K562 (cell line): ENCODE measurements around the gene IRF5. TPM values are rescaled to one million over a fixed set of nuclear protein-coding genes. Genes with fewer than 3 reads are reported as not detected.

ENCODE experiments used
- ATAC-seq: fragments of 200-7000 bp; cut with Tn5 transposase; 3 replicates; pipeline ENCODE4 v1.9.1; 2020; ENCODE audit warnings: moderate library complexity
- BruUV-seq: library from RNA; stranded (reverse); fragments of 400-500 nt; replicated peaks from 2 replicates; lab custom pipeline; 2021; lab: Mats Ljungman, UMichigan
- CTCF ChIA-PET: fragments of 300-600 bp; formaldehyde crosslinking; extraction: SDS; loops from one replicate; lab custom pipeline; 2021; ENCODE audit warnings: low intra/inter-chr PET ratio; lab: Yijun Ruan, JAX
- POLR2A ChIA-PET: fragments of 300-600, 350-650 bp; sonication (Branson Sonifier 250); formaldehyde crosslinking; extraction: SDS; loops from one replicate; lab custom pipeline; 2021; ENCODE audit warnings: antibody characterized with exemption, inconsistent platforms; lab: Yijun Ruan, JAX
- DNase-seq, 4 experiments: peaks; one replicate each; pipeline versions ENCODE4 v3.0.0 to v3.0.0-alpha.2; 2011 to 2018; ENCODE audit warnings: low spot score in 3 of 4, mixed read lengths in 3 of 4; ENCODE audit errors: extremely low read depth in 1 of 4
- FAIRE-seq: peaks from 2 replicates; lab custom pipeline; 2011; peaks lifted over from hg19 to GRCh38; lab: Jason Lieb, UNC
- H2AFZ ChIP-seq: 2 replicates; pipeline ENCODE4 v1.6.0; 2011; ENCODE audit warnings: low read depth, low read length, control low read depth, inconsistent platforms
- H3K27ac ChIP-seq: fragments of 200-600 bp; 3 replicates; pipeline ENCODE4 v1.8.0; 2011; ENCODE audit warnings: low read depth, mild to moderate bottlenecking, control low read depth, inconsistent platforms, low read length, moderate library complexity, mixed read lengths; ENCODE audit errors: extremely low read depth
- H3K27me3 ChIP-seq, 2 experiments: fragments of 300-600 bp in 1 of 2; 2 replicates in 1 of 2; 3 replicates in 1 of 2; pipeline versions ENCODE4 v1.6.0 to v1.8.0; 2011; ENCODE audit warnings: inconsistent platforms in 2 of 2, low read length in 2 of 2, mild to moderate bottlenecking in 1 of 2, mixed read lengths in 1 of 2, moderate library complexity in 1 of 2; ENCODE audit not compliant: control insufficient read depth in 2 of 2, insufficient read depth in 2 of 2
- H3K36me3 ChIP-seq: fragments of 300-600 bp; 3 replicates; pipeline ENCODE4 v1.8.0; 2011; ENCODE audit warnings: mild to moderate bottlenecking, low read length, inconsistent platforms; ENCODE audit not compliant: control insufficient read depth, insufficient read depth
- H3K4me1 ChIP-seq, 2 experiments: fragments of 200-600 bp in 1 of 2; replicated peaks in 1 of 2; 2 replicates in 1 of 2; 3 replicates in 1 of 2; pipeline versions ENCODE4 v1.5.1 to v1.8.0; 2011; ENCODE audit warnings: inconsistent platforms in 2 of 2, low read length in 2 of 2, mild to moderate bottlenecking in 1 of 2, mixed read lengths in 1 of 2, moderate library complexity in 1 of 2; ENCODE audit not compliant: control insufficient read depth in 2 of 2, insufficient read depth in 2 of 2
- H3K4me2 ChIP-seq: 2 replicates; pipeline ENCODE4 v1.6.1; 2011; ENCODE audit warnings: low read length, control low read depth, inconsistent platforms, mixed read lengths; ENCODE audit not compliant: insufficient read depth
- H3K4me3 ChIP-seq: fragments of 200-600 bp; sonication (generic), shearing (Covaris generic); 2 replicates; pipeline ENCODE4 v1.5.1; 2016; ENCODE audit warnings: control low read depth, inconsistent platforms
- H3K79me2 ChIP-seq: fragments of 200-600 bp; 3 replicates; pipeline ENCODE4 v1.8.0; 2011; ENCODE audit warnings: low read length, inconsistent platforms; ENCODE audit not compliant: control insufficient read depth, insufficient read depth
- H3K9ac ChIP-seq, 2 experiments: 2 replicates each; pipeline versions ENCODE4 v1.6.0 to v1.6.1; 2011; ENCODE audit warnings: low read depth in 2 of 2, low read length in 2 of 2, control low read depth in 1 of 2, inconsistent platforms in 1 of 2, mild to moderate bottlenecking in 1 of 2, mixed read lengths in 1 of 2; ENCODE audit not compliant: insufficient read depth in 1 of 2
- H3K9me1 ChIP-seq: one replicate; pipeline ENCODE4 v1.6.0; 2011; ENCODE audit warnings: inconsistent platforms, mild to moderate bottlenecking, low read length, moderate library complexity; ENCODE audit not compliant: control insufficient read depth, insufficient read depth
- H3K9me3 ChIP-seq: replicated peaks from 2 replicates; pipeline ENCODE4 v1.5.1; 2011; ENCODE audit warnings: low read depth, low read length, inconsistent platforms; ENCODE audit not compliant: control insufficient read depth, insufficient read depth
- H4K20me1 ChIP-seq: replicated peaks from 2 replicates; pipeline ENCODE4 v1.6.1; 2011; ENCODE audit warnings: low read length, inconsistent platforms, mixed read lengths; ENCODE audit not compliant: control insufficient read depth, insufficient read depth
- C11orf30 ChIP-seq: fragments of 450-650 bp; IDR thresholded peaks from 2 replicates; pipeline ENCODE4 v1.6.1; 2016; ENCODE audit warnings: low read depth, mild to moderate bottlenecking
- EHMT2 ChIP-seq: fragments of 450-650 bp; IDR thresholded peaks from 2 replicates; pipeline ENCODE4 v1.6.1; 2018; ENCODE audit warnings: antibody characterized with exemption
- ELF4 ChIP-seq: fragments of 450-650 bp; formaldehyde crosslinking; IDR thresholded peaks from 2 replicates; pipeline ENCODE4 v1.4.0; 2022; ENCODE audit warnings: missing genetic modification characterization
- EP300 ChIP-seq: IDR thresholded peaks from 2 replicates; pipeline ENCODE4 v1.6.1; 2012; ENCODE audit warnings: low read length, improper control_type of control experiment
- IFI16 ChIP-seq: fragments of 250-450 bp; sonication (Bioruptor Pico); IDR thresholded peaks from 2 replicates; pipeline ENCODE4 v2.1.2; 2022; ENCODE audit warnings: mild to moderate bottlenecking, inconsistent platforms
- L3MBTL2 ChIP-seq: fragments of 450-650 bp; IDR thresholded peaks from 2 replicates; pipeline ENCODE4 v1.6.1; 2016; ENCODE audit warnings: mild to moderate bottlenecking, moderate library complexity
- LARP7 ChIP-seq: fragments of 450-650 bp; IDR thresholded peaks from 2 replicates; pipeline ENCODE4 v1.6.1; 2016
- MAFF ChIP-seq: IDR thresholded peaks from 2 replicates; pipeline ENCODE4 v1.6.1; 2012; ENCODE audit warnings: low read length, improper control_type of control experiment
- MAFG ChIP-seq: fragments of 450-650 bp; conservative IDR thresholded peaks from 2 replicates; pipeline ENCODE4 v1.6.1; 2016; ENCODE audit warnings: missing genetic modification characterization, missing compliant biosample characterization
- MYC ChIP-seq, 2 experiments: fragments of 250-450 bp in 1 of 2; sonication (Bioruptor Pico) in 1 of 2; IDR thresholded peaks; 2 replicates each; pipeline versions ENCODE4 v1.5.1 to v1.6.1; 2012 to 2021; ENCODE audit warnings: low read depth in 2 of 2, borderline replicate concordance in 1 of 2, improper control_type of control experiment in 1 of 2, low read length in 1 of 2, mild to moderate bottlenecking in 1 of 2, moderate library complexity in 1 of 2
- NRF1 ChIP-seq, 2 experiments: fragments of 450-650 bp; IDR thresholded peaks in 1 of 2; conservative IDR thresholded peaks in 1 of 2; 2 replicates each; pipeline ENCODE4 v1.6.1; 2014; ENCODE audit warnings: mild to moderate bottlenecking in 2 of 2
- PCBP1 ChIP-seq: fragments of 200-400 bp; formaldehyde crosslinking; IDR thresholded peaks from 2 replicates; pipeline ENCODE4 v1.6.1; 2018; ENCODE audit warnings: mild to moderate bottlenecking, low read depth, low read length; ENCODE audit not compliant: poor library complexity, severe bottlenecking
- POLR2H ChIP-seq: IDR thresholded peaks from 2 replicates; pipeline ENCODE4 v1.6.1; 2016; ENCODE audit warnings: missing genetic modification characterization, low read depth, mild to moderate bottlenecking, control low read depth, missing compliant biosample characterization, moderate library complexity
- RAD51 ChIP-seq: fragments of 450-650 bp; IDR thresholded peaks from 2 replicates; pipeline ENCODE4 v1.7.1; 2016; ENCODE audit warnings: low read depth, mild to moderate bottlenecking, borderline replicate concordance
- SPI1 ChIP-seq: IDR thresholded peaks from 2 replicates; pipeline ENCODE4 v1.6.1; 2011; ENCODE audit warnings: low read depth, low read length, control low read depth, borderline replicate concordance
- ZKSCAN1 ChIP-seq: fragments of 150-350 bp; IDR thresholded peaks from 2 replicates; pipeline ENCODE4 v1.6.1; 2016; ENCODE audit warnings: low read depth, low read length
- ZNF239 ChIP-seq: fragments of 250-450 bp; sonication (Bioruptor Pico); IDR thresholded peaks from 2 replicates; pipeline ENCODE4 v1.4.0; 2020; ENCODE audit warnings: mild to moderate bottlenecking
- ZNF277 ChIP-seq: fragments of 250-450 bp; sonication (Bioruptor Pico); IDR thresholded peaks from 2 replicates; pipeline ENCODE4 v1.8.0; 2022; ENCODE audit warnings: inconsistent platforms, mild to moderate bottlenecking, moderate library complexity, borderline replicate concordance
- ZNF316 ChIP-seq: fragments of 450-650 bp; IDR thresholded peaks from 2 replicates; pipeline ENCODE4 v1.6.1; 2016
- WGBS: fragments of 100-300 bp; shearing (Covaris generic); methylation state at CpG from one replicate; pipeline ENCODE4 v1.1.6; 2016; ENCODE audit warnings: low coverage, mixed read lengths; ENCODE audit not compliant: insufficient coverage; ENCODE audit errors: missing lambda C conversion rate; 5-methylcytosine and 5-hydroxymethylcytosine counted together
- in situ Hi-C: fragments of 300-500 bp; cut with MboI; formaldehyde crosslinking; loops from 4 replicates; pipeline ENCODE4 v1.15.0; 2018; ENCODE audit warnings: inconsistent platforms, mixed read lengths
- intact Hi-C: fragments of 100-400 bp; cut with micrococcal nuclease; formaldehyde crosslinking; loops from 2 replicates; pipeline ENCODE4 v1.14.2; 2022
- polyA plus RNA-seq, 8 experiments: library from polyadenylated mRNA; depleted of rRNA in 4 of 8; stranded (reverse) in 5 of 8; unstranded in 3 of 8; fragments of >200 nt; fragmentation: Nextera tagmentation in 2 of 8; fragmentation: Illumina TruSeq in 1 of 8; extraction: Ambion mirVana in 2 of 8; extraction: Trizol in 1 of 8; gene quantifications; 2 replicates each; pipeline versions ENCODE4 v1.2.1 to v1.2.3, GENCODE V29; 2011 to 2014; ENCODE audit warnings: inconsistent platforms in 1 of 8, missing spikeins in 1 of 8
- total RNA-seq, 7 experiments: library from RNA; depleted of rRNA in 6 of 7; stranded (reverse); fragments of >200 nt in 6 of 7; fragmentation: Illumina TruSeq in 2 of 7; extraction: Trizol in 2 of 7; gene quantifications; 2 replicates each; pipeline versions ENCODE4 v1.2.1 to v1.2.3, GENCODE V29; 2011 to 2021; ENCODE audit warnings: low replicate concordance in 1 of 7
- TF ChIP-seq, protein P1 (sequence below): sonication (generic); formaldehyde crosslinking; IDR thresholded peaks from 2 replicates; pipeline ENCODE4 v1.5.0; 2020; ENCODE audit warnings: missing genetic modification reagents
- TF ChIP-seq, protein P2 (sequence below): sonication (generic); formaldehyde crosslinking; IDR thresholded peaks from 2 replicates; pipeline ENCODE4 v1.9.0; 2022; ENCODE audit warnings: mild to moderate bottlenecking, missing genetic modification reagents

IRF5 gene
- total and polyA plus RNA-seq, 9 of the 15 experiments (the other 6 are each of a cell fraction or from before 2014, with no cell fraction given) = 0.04 TPM; not detected in 8

DNA sequence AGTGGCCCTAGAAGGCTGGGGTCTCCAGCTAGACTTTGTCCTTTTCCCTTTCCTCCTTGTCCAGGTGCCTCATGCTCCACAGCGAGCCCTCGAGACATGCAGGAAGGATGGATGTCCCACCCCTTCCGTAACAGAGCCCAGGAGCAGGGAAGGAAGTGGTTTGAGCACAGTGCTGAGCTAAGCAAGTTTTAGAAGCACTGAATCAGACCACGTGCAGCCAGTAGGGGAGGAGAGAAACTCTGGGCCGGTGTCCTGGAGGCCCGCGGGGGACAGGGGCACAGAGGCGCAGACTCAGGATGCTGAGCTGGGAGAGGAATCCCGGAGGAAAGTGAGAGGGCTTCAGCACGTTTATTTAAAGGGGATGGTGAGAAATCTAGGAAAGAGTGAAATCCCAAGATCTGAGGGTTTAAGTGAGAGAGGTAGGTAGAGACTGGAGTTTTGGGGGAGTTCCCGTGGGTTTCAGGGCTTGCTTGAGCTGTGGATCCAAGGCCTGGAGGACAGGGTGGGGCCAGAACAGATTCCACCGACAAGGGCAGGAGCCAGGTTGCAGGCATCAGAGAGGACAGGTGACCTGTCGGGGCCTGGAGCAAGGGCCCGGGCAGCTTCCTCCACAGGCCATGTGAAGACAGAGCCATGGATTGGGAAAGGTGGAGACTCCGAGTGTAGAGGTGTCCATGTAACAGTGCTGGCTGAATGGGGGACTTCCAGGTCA, 4.4 kb upstream of the IRF5 start:
- no peak overlapping the region for H3K27ac ChIP-seq
- ATAC-seq (peak; percentile 31; the same call in 2 of the 3 replicates), DNase-seq (no peak), FAIRE-seq (no peak)
- ChIA-PET CTCF (no interaction called here), POLR2A (interaction anchor here (0.9 to 2.5 kb wide), 5 partner anchors 11 to 119 kb away, joined by 3 to 8 read pairs (median 4); partner anchors contain the start of gene KCP)
- in situ Hi-C loops (no loop called here), intact Hi-C loops (no loop called here)
- no peaks in the 10 kb centered on the region for H3K79me2 ChIP-seq
- no TSS peak for BruUV-seq
- H3K4me1 ChIP-seq = peaks cover 0 to 15% of the 10 kb centered on the region in 2 experiments; a peak in 2 of 5 replicates
- H3K9ac ChIP-seq = no peak overlapping the region
- no peak overlapping the region for H2AFZ ChIP-seq
- H3K4me2 ChIP-seq = no peak overlapping the region
- H3K9me3 ChIP-seq = no peaks in the 10 kb centered on the region
- H3K4me3 ChIP-seq = no peak overlapping the region
- 14% methylated on average over 15 of the region's 15 CpGs for WGBS
- no peaks in the 10 kb centered on the region for H3K9me1 ChIP-seq
- H4K20me1 ChIP-seq = peaks cover 4% of the 10 kb centered on the region; the same call in 1 of the 2 replicates
- H3K36me3 ChIP-seq = no peaks in the 10 kb centered on the region
- H3K27me3 ChIP-seq = peaks cover 66 to 90% of the 10 kb centered on the region in 2 experiments
- TF ChIP-seq C11orf30 = peak; percentile 89
- TF ChIP-seq SPI1 = peak; percentile 72; the same call in 1 of the 2 replicates
- TF ChIP-seq IFI16 (CRISPR knock-in tag) = no peak
- TF ChIP-seq ZNF316 = peak; percentile 94
- no peak for TF ChIP-seq ZNF277 (CRISPR knock-in tag)
- 0 out of 2 replicates have a peak, but pooled peaks have one; percentile 21 for TF ChIP-seq RAD51
- TF ChIP-seq MAFF = peak; percentile 80
- TF ChIP-seq, protein P1, sequence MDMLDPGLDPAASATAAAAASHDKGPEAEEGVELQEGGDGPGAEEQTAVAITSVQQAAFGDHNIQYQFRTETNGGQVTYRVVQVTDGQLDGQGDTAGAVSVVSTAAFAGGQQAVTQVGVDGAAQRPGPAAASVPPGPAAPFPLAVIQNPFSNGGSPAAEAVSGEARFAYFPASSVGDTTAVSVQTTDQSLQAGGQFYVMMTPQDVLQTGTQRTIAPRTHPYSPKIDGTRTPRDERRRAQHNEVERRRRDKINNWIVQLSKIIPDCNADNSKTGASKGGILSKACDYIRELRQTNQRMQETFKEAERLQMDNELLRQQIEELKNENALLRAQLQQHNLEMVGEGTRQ (CRISPR knock-in tag) = peak; percentile 43
- TF ChIP-seq MYC (IDR thresholded peaks at IDR 0.05; ENCODE audit: low read depth, low read length) = 0 out of 2 replicates have a peak, but pooled peaks have one; percentile 20
- no peak for TF ChIP-seq MYC (CRISPR knock-in tag; IDR thresholded peaks at IDR 0.05; ENCODE audit: borderline replicate concordance, low read depth)
- no peak for TF ChIP-seq POLR2H
- peak in 1 of 2 experiments; percentile 28; a peak in 1 of 4 replicates for TF ChIP-seq NRF1 (conservative IDR thresholded peaks at IDR 0.05 in 1 of 2, IDR thresholded peaks at IDR 0.05 in 1 of 2)
- peak; percentile 40; the same call in 1 of the 2 replicates for TF ChIP-seq L3MBTL2
- no peak for TF ChIP-seq ELF4
- TF ChIP-seq EP300 = no peak
- peak; percentile 77 for TF ChIP-seq MAFG
- no peak for TF ChIP-seq PCBP1
- TF ChIP-seq LARP7 = no peak
- no peak for TF ChIP-seq EHMT2
- TF ChIP-seq, protein P2, sequence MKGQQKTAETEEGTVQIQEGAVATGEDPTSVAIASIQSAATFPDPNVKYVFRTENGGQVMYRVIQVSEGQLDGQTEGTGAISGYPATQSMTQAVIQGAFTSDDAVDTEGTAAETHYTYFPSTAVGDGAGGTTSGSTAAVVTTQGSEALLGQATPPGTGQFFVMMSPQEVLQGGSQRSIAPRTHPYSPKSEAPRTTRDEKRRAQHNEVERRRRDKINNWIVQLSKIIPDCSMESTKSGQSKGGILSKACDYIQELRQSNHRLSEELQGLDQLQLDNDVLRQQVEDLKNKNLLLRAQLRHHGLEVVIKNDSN (CRISPR knock-in tag) = peak; percentile 46; the same call in 1 of the 2 replicates
- TF ChIP-seq ZKSCAN1 = 0 out of 2 replicates have a peak, but pooled peaks have one; percentile 43
- no peak for TF ChIP-seq ZNF239
